ENCODE results near the gene SCN10A. TPM values are rescaled to one million over a fixed set of nuclear protein-coding genes. Genes with fewer than 3 reads are reported as not detected.

Gene SCN10A
- total RNA-seq, 1 experiment from 2014 or later, result not detected

DNA sequence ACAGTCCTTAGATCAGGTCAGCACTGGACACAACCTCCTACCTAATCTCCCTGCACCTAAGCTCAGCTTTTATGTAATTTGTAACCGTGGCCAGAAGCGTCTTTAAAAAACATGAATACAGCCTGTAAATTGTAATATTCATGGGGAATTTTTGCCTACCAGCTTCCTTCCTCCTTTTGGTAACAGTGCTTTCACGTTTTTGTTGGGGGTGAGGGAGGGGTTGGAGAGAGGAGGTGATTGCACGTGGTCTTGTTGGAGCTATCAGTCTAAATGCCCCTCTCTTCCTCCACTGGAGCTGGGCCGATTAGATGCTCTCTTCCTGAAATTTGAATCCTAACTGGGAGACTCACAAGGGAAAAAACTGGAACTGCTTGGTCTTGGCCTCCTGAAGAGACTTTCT lies 131.5 kb downstream of the SCN10A start (continued):
- TF ChIP-seq, protein P1, sequence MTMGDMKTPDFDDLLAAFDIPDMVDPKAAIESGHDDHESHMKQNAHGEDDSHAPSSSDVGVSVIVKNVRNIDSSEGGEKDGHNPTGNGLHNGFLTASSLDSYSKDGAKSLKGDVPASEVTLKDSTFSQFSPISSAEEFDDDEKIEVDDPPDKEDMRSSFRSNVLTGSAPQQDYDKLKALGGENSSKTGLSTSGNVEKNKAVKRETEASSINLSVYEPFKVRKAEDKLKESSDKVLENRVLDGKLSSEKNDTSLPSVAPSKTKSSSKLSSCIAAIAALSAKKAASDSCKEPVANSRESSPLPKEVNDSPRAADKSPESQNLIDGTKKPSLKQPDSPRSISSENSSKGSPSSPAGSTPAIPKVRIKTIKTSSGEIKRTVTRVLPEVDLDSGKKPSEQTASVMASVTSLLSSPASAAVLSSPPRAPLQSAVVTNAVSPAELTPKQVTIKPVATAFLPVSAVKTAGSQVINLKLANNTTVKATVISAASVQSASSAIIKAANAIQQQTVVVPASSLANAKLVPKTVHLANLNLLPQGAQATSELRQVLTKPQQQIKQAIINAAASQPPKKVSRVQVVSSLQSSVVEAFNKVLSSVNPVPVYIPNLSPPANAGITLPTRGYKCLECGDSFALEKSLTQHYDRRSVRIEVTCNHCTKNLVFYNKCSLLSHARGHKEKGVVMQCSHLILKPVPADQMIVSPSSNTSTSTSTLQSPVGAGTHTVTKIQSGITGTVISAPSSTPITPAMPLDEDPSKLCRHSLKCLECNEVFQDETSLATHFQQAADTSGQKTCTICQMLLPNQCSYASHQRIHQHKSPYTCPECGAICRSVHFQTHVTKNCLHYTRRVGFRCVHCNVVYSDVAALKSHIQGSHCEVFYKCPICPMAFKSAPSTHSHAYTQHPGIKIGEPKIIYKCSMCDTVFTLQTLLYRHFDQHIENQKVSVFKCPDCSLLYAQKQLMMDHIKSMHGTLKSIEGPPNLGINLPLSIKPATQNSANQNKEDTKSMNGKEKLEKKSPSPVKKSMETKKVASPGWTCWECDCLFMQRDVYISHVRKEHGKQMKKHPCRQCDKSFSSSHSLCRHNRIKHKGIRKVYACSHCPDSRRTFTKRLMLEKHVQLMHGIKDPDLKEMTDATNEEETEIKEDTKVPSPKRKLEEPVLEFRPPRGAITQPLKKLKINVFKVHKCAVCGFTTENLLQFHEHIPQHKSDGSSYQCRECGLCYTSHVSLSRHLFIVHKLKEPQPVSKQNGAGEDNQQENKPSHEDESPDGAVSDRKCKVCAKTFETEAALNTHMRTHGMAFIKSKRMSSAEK (CRISPR knock-in tag; IDR thresholded peaks at IDR 0.05; ENCODE audit: borderline replicate concordance), result no peak
- TF ChIP-seq, protein P2, sequence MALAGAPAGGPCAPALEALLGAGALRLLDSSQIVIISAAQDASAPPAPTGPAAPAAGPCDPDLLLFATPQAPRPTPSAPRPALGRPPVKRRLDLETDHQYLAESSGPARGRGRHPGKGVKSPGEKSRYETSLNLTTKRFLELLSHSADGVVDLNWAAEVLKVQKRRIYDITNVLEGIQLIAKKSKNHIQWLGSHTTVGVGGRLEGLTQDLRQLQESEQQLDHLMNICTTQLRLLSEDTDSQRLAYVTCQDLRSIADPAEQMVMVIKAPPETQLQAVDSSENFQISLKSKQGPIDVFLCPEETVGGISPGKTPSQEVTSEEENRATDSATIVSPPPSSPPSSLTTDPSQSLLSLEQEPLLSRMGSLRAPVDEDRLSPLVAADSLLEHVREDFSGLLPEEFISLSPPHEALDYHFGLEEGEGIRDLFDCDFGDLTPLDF (CRISPR knock-in tag; IDR thresholded peaks at IDR 0.05), result no peak
- TF ChIP-seq NFYB (CRISPR knock-in tag; conservative IDR thresholded peaks at IDR 0.05; ENCODE audit: low read depth) (no peak), SMAD4 (CRISPR knock-in tag; IDR thresholded peaks at IDR 0.05) (no peak), NR2C2 (CRISPR knock-in tag; IDR thresholded peaks at IDR 0.05) (no peak), IRF2 (CRISPR knock-in tag; IDR thresholded peaks at IDR 0.05; ENCODE audit: borderline replicate concordance, low read depth) (no peak), ZNF219 (CRISPR knock-in tag; IDR thresholded peaks at IDR 0.05; ENCODE audit: borderline replicate concordance) (no peak), CREB1 (CRISPR knock-in tag; IDR thresholded peaks at IDR 0.05) (no peak), ZNF671 (CRISPR knock-in tag; IDR thresholded peaks at IDR 0.05) (no peak), TEAD4 (CRISPR knock-in tag; IDR thresholded peaks at IDR 0.05) (no peak)
- TF ChIP-seq, protein P3, sequence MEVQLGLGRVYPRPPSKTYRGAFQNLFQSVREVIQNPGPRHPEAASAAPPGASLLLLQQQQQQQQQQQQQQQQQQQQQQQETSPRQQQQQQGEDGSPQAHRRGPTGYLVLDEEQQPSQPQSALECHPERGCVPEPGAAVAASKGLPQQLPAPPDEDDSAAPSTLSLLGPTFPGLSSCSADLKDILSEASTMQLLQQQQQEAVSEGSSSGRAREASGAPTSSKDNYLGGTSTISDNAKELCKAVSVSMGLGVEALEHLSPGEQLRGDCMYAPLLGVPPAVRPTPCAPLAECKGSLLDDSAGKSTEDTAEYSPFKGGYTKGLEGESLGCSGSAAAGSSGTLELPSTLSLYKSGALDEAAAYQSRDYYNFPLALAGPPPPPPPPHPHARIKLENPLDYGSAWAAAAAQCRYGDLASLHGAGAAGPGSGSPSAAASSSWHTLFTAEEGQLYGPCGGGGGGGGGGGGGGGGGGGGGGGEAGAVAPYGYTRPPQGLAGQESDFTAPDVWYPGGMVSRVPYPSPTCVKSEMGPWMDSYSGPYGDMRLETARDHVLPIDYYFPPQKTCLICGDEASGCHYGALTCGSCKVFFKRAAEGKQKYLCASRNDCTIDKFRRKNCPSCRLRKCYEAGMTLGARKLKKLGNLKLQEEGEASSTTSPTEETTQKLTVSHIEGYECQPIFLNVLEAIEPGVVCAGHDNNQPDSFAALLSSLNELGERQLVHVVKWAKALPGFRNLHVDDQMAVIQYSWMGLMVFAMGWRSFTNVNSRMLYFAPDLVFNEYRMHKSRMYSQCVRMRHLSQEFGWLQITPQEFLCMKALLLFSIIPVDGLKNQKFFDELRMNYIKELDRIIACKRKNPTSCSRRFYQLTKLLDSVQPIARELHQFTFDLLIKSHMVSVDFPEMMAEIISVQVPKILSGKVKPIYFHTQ (CRISPR knock-in tag; IDR thresholded peaks at IDR 0.05), result no peak
- TF ChIP-seq, protein P4, sequence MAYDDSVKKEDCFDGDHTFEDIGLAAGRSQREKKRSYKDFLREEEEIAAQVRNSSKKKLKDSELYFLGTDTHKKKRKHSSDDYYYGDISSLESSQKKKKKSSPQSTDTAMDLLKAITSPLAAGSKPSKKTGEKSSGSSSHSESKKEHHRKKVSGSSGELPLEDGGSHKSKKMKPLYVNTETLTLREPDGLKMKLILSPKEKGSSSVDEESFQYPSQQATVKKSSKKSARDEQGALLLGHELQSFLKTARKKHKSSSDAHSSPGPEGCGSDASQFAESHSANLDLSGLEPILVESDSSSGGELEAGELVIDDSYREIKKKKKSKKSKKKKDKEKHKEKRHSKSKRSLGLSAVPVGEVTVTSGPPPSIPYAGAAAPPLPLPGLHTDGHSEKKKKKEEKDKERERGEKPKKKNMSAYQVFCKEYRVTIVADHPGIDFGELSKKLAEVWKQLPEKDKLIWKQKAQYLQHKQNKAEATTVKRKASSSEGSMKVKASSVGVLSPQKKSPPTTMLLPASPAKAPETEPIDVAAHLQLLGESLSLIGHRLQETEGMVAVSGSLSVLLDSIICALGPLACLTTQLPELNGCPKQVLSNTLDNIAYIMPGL (CRISPR knock-in tag; IDR thresholded peaks at IDR 0.05), result no peak

DNA sequence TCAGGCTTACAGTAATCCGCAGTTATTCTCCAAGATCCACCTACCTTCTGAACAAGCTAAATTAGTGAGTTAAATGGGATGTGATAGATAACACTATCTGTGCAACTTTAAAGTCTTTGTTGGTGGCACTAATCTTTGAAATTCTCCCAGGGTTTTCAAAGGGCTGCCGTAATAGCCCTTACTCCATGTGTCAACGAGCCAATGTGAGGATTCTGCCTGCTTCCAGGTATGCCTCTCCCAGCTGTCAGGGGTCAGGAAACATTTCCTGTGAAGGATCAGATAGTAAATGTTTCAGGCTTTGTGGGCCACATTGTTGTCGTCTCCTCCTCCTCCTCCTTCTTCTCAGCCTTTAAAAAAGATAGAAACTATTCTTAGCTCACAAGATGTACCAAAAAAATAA lies 146.3 kb downstream of the SCN10A start:
- ChIA-PET POLR2A (interaction anchor here (1.1 kb wide), 1 partner anchor 331 kb away, joined by 3 read pairs; no protein-coding TSS in a partner anchor), CTCF (interaction anchor here (0.6 to 3.8 kb wide), 9 partner anchors 11 to 330 kb away, joined by 3 to 15 read pairs (median 4); partner anchors contain the start of gene EXOG)
- H3K9me3 Mint-ChIP-seq, result no peaks in the 10 kb centered on the region
- H3K36me3 Mint-ChIP-seq, result no peaks in the 10 kb centered on the region
- no peaks in the 10 kb centered on the region for H3K27me3 Mint-ChIP-seq (ENCODE audit: low read depth)
- ATAC-seq (peak; percentile 57), DNase-seq (ENCODE audit: low spot score) (no peak)
- H3K4me1 Mint-ChIP-seq, result peaks cover 6% of the 10 kb centered on the region
- TF ChIP-seq, protein P5, sequence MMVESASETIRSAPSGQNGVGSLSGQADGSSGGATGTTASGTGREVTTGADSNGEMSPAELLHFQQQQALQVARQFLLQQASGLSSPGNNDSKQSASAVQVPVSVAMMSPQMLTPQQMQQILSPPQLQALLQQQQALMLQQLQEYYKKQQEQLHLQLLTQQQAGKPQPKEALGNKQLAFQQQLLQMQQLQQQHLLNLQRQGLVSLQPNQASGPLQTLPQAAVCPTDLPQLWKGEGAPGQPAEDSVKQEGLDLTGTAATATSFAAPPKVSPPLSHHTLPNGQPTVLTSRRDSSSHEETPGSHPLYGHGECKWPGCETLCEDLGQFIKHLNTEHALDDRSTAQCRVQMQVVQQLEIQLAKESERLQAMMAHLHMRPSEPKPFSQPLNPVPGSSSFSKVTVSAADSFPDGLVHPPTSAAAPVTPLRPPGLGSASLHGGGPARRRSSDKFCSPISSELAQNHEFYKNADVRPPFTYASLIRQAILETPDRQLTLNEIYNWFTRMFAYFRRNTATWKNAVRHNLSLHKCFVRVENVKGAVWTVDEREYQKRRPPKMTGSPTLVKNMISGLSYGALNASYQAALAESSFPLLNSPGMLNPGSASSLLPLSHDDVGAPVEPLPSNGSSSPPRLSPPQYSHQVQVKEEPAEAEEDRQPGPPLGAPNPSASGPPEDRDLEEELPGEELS (CRISPR knock-in tag; IDR thresholded peaks at IDR 0.05), result no peak
- TF ChIP-seq CREB1 (CRISPR knock-in tag; IDR thresholded peaks at IDR 0.05), result no peak
- TF ChIP-seq ZNF121 (CRISPR knock-in tag; IDR thresholded peaks at IDR 0.05), result no peak
- H3K4me3 Mint-ChIP-seq, result no peak overlapping the region
- 0 out of 2 replicates have a peak overlapping the region, but pooled peaks have one; percentile 3 for H3K27ac Mint-ChIP-seq
